COLO829 (cell line): ENCODE data around the gene TRAPPC2L.
"Not testable (repeated sequence)": the region's sequence is repeated elsewhere in the genome, so short reads cannot be mapped to it uniquely, and the experiment has no call there.

Experiments
- DNase-seq: peaks from one replicate; pipeline ENCODE4 v3.0.0; 2012; ENCODE audit warnings: low spot score

Gene TRAPPC2L

DNA sequence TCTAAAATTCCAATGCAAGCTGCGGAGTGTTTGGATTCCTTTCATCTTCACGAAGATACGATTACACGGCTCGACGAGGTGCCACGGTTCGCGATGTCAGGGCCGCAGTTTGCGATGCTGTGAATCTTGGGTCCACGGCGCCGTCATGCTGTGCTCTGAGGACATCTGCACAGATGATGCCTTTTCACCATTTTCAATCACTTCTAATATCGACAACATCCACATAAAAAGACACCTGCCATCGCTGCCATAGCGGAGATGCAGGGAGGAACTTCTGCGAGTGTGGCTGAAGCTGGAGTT, 38.4 kb upstream of the TRAPPC2L start:
- no peak for DNase-seq

- DNase-seq, result no peak
Measured at GRCh38 chr16:88819126-88819525, 37.8 kb upstream of the TRAPPC2L start.

DNA sequence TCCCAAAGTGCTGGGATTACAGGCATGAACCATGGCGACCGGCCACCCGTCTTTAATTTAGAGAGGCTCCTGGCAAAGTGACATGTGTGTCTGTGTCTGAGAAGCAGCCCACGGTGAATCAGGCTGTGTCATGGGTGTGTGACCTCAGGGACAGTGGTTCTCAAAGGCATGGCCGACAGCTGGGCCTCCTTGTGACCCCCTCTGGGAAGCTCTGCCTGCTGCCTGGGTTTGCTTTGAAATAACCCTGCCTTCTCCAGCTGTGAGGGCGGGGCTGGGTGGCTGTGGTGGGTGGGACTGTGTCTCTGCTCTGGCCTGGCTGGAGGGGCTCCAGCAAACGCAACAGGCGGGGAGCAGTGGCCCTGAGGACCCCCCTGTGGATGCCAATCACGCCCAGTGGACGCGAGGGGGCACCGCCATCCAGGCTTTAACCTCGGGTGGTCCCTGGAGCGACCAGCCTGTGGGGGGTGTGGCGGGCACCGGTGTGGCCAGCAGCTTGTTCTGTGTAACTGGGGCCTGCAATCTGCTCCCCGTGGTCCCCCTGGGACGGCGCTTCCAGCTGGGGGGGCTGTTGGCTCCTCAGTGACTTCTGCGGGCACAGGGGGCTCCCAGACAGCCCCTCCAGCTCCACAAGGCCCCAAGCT, 36.4 kb upstream of the TRAPPC2L start:
- DNase-seq, result no peak

DNA sequence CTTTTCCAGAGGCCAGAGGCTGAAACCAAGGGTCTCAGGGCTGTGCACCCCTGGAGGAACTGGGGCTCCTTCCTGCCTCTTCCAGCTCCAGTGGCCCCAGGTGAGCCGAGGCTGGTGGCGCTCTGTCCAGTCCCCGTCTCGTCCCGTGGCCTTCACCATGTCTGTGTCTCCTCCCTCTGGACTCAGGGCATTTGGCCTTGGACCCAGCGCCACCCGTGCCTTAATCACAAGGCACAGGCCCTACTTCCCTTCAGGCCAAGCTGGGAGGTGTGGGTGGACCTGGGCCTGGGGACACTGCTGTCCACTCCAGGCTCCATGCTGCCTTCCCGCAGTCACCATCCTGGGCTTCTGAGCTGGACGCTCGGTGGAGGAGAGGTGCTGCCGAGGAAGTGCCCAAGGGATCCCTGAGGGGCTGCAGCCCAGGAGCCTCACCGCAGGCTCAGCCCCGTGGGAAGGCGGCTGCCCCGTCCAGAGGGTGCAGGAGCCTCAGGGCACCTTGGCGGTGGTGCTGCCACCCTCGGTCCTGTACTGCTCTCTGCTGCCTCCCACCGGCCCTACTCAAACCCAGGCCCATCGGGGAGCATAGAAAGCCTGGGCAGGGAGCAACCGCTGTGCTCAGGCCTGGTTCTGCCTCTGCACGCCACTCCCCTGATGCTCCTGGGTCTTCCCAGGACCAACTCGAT, 35.6 kb upstream of the TRAPPC2L start:
- no peak for DNase-seq

DNA sequence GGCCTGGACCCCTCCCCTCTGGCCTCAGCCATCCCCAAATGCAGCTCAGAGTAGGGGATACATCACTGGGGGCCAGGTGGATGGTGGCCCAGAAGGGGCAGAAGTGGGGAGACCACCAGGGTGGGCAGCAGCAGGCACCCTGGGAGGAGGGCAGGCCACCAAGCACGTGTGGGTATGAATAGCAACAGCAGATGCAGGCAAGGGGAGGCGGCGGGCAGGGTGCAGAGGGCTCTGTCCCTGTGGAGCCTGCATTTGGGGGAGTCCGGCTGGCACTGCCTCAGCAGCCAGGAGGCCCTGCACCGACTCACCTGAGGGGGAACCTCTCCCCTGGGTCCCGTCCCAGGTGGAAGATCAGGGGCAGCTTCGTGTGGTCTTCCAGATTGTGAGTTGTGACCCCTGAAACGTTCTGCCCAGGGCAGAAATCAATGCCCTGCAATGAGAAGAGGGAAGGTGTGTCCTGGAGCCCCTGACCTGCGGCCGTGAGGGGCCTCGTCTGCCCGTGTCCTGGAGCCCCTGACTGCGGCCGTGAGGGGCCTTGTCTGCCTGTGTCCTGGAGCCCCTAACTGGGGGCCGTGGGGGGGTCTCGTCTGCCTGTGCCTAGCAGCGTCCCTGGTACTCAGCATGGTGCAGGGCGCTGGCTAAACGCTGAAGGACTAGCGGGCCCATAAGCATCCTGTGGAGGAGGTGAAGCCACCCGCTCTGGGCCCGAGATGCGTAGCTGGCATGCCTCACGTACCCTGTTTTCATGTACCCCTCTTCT, 34.5 kb upstream of the TRAPPC2L start:
- no peak for DNase-seq

GRCh38 chr16:88823646-88824045, 33.3 kb upstream of the TRAPPC2L start:
- DNase-seq, result not testable (repeated sequence)

GRCh38 chr16:88824256-88825077, 32.5 kb upstream of the TRAPPC2L start:
- no peak for DNase-seq

- no peak for DNase-seq
Measured at GRCh38 chr16:88825146-88825545, 31.8 kb upstream of the TRAPPC2L start.

DNA sequence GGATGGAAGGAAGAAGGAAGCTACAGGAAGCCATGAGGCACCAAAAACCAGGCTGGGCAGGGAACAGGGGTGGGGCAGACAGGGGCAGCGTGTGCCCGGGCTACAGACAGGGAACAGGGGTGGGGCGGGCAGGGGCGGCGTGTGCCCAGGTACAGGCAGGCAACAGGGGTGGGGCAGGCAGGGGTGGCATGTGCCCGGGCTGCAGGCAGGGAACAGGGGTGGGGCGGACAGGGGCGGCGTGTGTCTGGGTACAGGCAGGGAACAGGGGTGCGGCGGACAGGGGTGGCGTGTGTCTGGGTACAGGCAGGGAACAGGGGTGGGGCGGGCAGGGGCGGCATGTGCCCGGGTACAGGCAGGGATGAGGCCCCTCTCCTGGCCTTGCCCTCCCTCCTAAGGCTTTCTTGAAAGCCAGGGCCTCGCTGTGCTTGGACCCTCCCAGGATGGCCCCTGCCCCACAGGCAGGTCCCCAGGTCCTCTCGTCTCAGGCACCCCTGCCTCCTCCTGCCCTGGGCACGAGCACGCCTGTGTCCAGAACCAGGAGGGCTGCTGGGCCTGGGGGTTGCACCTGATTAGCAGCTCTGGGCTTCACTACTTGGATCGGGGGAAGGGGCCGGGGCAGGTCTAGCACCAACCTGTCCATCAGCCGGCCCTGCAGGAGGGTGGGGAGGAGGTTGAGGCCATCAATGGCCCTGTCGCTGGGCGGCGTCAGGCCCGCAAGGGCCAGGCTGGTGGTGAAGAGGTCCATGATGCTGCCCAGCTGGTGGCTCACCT, 30.7 kb upstream of the TRAPPC2L start:
- no peak for DNase-seq

DNA sequence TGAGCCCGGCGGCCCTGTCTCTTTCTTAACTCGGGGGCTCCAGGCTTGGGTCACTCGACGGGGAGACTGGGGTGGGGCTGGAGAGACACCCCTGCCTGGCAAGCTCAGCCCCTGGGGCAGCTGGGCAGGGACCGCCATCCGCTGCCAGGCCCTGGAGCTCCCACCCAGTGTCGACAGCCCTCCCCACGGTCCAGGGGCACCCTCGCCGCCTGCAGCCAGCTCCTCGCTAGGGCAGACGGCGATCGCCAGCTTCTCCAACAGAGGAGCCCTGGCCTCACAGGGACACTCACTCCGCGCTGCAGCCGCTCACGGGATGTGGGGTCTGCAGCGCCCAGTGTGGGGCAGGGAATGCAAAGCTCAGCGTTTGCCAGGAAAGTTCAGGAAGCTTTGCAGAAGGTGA, 29.2 kb upstream of the TRAPPC2L start:
- DNase-seq, result no peak

GRCh38 chr16:88828711-88829110, 28.2 kb upstream of the TRAPPC2L start:
- DNase-seq, result no peak

DNA sequence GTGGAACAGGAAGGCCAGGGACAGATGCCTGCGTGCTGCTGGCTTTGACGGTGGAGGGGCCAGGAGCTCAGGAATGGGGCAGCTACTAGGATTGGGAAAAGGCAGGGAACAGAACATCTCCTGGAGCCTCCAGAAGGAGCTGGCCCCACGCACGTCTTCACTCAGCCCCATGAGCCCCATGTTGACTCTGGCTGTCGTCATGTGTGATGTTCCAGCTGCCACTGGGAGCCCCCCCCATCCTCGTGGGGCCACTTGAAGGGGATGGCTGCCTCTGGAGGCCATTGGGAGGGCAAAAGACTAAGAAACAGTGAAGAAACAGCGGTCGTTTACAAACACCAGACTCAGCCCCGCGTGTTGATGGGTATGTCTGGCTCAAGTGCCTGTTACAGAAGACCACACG, 26.7 kb upstream of the TRAPPC2L start:
- DNase-seq, result no peak

GRCh38 chr16:88830783-88831182, 26.1 kb upstream of the TRAPPC2L start:
- DNase-seq, result no peak

DNA sequence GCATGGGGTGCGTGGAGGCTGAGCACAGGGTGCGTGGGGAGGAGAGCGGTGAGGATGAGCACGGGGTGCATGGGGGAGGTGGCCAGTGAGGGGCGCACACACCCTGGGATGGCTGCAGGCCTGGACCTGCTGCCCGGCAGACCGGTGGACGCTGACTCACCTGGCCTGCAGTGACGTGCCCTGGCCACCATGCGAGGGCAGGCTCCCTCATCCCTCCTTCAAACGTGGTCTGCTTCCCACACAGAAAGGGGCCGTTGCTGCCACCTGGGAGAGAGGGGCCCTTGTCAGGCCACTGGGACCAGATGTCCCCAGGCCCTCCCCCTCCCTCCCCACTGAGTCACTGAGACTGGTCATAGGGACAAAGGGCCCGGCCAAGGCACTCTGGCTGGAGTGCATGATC, 25.1 kb upstream of the TRAPPC2L start:
- DNase-seq, result no peak

DNA sequence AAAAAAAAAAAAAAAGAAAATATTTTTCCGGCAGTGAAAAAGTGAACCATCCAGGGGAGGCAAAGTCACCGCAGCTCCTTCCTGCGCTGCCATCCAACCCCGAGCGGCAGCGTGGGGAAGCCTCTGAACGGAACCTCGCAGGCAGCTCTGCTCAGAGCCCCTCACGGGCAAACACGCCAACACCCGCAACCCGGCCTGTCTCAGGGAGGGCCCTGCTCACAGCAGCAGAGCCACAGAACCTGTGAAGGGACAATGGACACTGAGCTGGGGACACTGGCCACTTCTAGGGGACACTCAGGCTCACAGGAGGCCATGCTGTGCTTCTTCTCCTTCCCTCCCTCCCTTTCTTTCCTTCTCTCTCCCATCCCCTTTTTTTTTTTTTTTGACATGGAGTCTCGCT, 23.8 kb upstream of the TRAPPC2L start:
- DNase-seq, result no peak

DNA sequence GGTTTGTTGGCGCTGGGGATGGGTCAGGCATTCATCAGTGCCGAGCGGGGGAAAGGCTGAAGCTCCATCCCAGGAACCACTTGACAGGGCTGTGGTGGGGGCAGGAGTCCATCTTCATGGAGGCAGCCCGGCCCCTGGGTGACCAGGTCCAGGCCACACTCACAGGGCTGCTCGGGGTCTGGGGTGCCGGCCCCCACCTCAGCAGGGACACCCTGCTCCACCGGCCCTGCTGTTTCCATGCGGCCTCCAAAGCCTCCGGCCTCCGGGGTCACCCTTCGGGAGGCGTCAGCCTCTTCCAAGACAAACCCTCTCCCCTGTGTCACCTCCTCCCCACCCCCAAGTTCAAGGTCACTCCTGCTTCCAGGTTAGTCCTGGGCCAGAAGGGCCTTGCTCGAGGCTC, 22.3 kb upstream of the TRAPPC2L start:
- DNase-seq, result no peak

DNA sequence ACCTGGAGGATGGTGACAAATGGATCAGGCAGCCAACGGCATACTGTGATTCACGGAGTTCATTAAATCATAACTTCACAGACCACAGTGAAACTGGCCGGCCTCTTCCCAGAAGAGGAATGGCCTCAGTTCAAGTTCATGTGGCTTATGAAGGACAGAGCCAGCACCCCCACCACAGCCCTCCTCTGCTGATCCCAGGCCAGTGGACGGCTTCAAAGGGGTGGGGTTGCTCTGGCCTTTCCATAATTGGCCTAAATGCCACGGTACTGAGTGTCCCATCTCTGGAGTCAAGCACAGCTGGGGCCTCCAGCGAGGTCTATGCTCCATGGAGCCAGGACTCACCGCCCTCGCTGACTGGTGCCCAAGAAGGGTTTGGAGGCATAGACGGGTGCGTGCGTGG, 21.5 kb upstream of the TRAPPC2L start:
- DNase-seq, result no peak

- no peak for DNase-seq
Measured at GRCh38 chr16:88835818-88836217, 21.1 kb upstream of the TRAPPC2L start.

GRCh38 chr16:88836791-88837190, 20.1 kb upstream of the TRAPPC2L start:
- DNase-seq, result no peak

GRCh38 chr16:88837806-88838205, 19.1 kb upstream of the TRAPPC2L start:
- DNase-seq, result no peak

GRCh38 chr16:88838566-88838965, 18.4 kb upstream of the TRAPPC2L start:
- DNase-seq, result no peak

DNA sequence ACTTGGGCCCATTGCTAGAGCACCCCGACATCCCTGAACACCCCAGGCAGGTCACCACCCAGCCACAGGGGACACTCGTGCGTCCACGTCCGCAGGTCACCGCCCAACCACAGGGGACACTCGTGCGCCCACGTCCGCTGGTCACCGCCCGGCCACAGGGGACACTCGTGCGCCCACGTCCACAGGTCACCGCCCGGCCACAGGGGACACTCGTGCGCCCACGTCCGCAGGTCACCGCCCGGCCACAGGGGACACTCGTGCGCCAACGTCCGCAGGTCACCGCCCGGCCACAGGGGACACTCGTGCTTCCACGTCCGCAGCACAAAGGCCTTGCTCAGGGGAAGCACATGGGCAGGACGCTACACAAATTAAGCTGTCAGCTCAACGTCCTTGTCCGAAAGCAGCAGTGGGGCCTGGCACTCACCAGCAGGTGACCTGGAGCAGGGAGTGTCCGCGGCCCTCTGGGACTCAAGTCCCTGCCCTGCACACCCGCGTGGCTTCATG, 17.8 kb upstream of the TRAPPC2L start:
- DNase-seq, result no peak
